HL-60 (cell line): Measurements from ENCODE around the gene TSPO2.

ENCODE experiments used
- DNase-seq, 2 experiments: peaks; one replicate each; pipeline ENCODE4 v3.0.0-alpha.2; 2010 to 2020; ENCODE audit warnings: low read depth in 1 of 2, low spot score in 1 of 2
- H3K27ac ChIP-seq: fragments of 250-450 bp; sonication (Bioruptor Pico); replicated peaks from 2 replicates; pipeline ENCODE4 v1.5.1; 2020; ENCODE audit warnings: mild to moderate bottlenecking, moderate library complexity
- H3K27me3 ChIP-seq: fragments of 250-450 bp; sonication (Bioruptor Pico); 2 replicates; pipeline ENCODE4 v1.5.1; 2021; ENCODE audit warnings: mild to moderate bottlenecking, moderate library complexity; ENCODE audit not compliant: insufficient read depth, poor library complexity, severe bottlenecking
- H3K4me3 ChIP-seq: replicated peaks from 2 replicates; pipeline ENCODE4 v1.5.1; 2011; ENCODE audit warnings: mild to moderate bottlenecking, control low read depth, low read length; ENCODE audit not compliant: insufficient read depth
- CTCF ChIP-seq: IDR thresholded peaks from one replicate; pipeline ENCODE4 v1.5.1; 2011; ENCODE audit warnings: low read length, control low read depth, inconsistent platforms; ENCODE audit not compliant: insufficient read depth
- GABPA ChIP-seq: IDR thresholded peaks from 2 replicates; pipeline ENCODE4 v1.6.1; 2012; ENCODE audit warnings: low read depth
- POLR2AphosphoS5 ChIP-seq: IDR thresholded peaks from 2 replicates; pipeline ENCODE4 v1.6.1; 2012; ENCODE audit warnings: low read depth
- REST ChIP-seq: IDR thresholded peaks from 2 replicates; pipeline ENCODE4 v1.6.1; 2012; ENCODE audit warnings: low read depth; ENCODE audit not compliant: insufficient replicate concordance
- SPI1 ChIP-seq: IDR thresholded peaks from 2 replicates; pipeline ENCODE4 v1.6.1; 2012; ENCODE audit warnings: low read depth, mild to moderate bottlenecking, borderline replicate concordance

The TSPO2 gene

GRCh38 chr6:41032830-41033229 lies 9.4 kb upstream of the TSPO2 start:
- TF ChIP-seq POLR2AphosphoS5: no peak
- no peak for TF ChIP-seq SPI1
- no peak for TF ChIP-seq GABPA
- TF ChIP-seq CTCF: no peak
- no peak for TF ChIP-seq REST
- Histone ChIP-seq H3K27ac (no peak overlapping the region), H3K4me3 (no peak overlapping the region), H3K27me3 (no peaks in the 10 kb centered on the region)
- no peak for DNase-seq

- DNase-seq: no peak
- Histone ChIP-seq H3K4me3 (no peak overlapping the region), H3K27me3 (no peaks in the 10 kb centered on the region), H3K27ac (no peak overlapping the region)
- no peak for TF ChIP-seq GABPA
- TF ChIP-seq POLR2AphosphoS5: no peak
- TF ChIP-seq REST: no peak
These were observed 8.5 kb upstream of the TSPO2 start for GRCh38 chr6:41033776-41034175.

GRCh38 chr6:41036186-41036585 lies 6.1 kb upstream of the TSPO2 start:
- DNase-seq: no peak
- no peaks in the 10 kb centered on the region for H3K27me3 ChIP-seq
- TF ChIP-seq REST (no peak), CTCF (no peak), SPI1 (no peak), GABPA (no peak), POLR2AphosphoS5 (no peak)
- H3K4me3 ChIP-seq: no peak overlapping the region
- no peak overlapping the region for H3K27ac ChIP-seq

GRCh38 chr6:41036601-41037000 lies 5.7 kb upstream of the TSPO2 start:
- Histone ChIP-seq H3K4me3 (no peak overlapping the region), H3K27me3 (no peaks in the 10 kb centered on the region), H3K27ac (no peak overlapping the region)
- no peak for TF ChIP-seq CTCF
- DNase-seq: no peak
